OCI-LY1 (cell line): ENCODE results near the gene METTL25.

Experiments
- EZH2 ChIP-seq: fragments of 200-600 bp; sonication (generic), shearing (Covaris generic); IDR thresholded peaks from 2 replicates; pipeline ENCODE4 v1.8.0; 2017; ENCODE audit warnings: borderline replicate concordance, mixed run types, mild to moderate bottlenecking, antibody characterized with exemption, low read length, moderate library complexity, mixed read lengths
- TF ChIP-seq, protein P1 (sequence below): fragments of 200-600 bp; sonication (generic), shearing (Covaris generic); IDR thresholded peaks from 2 replicates; pipeline ENCODE4 v1.5.1; 2017; ENCODE audit warnings: mild to moderate bottlenecking, antibody characterized with exemption, low read length, moderate library complexity, mixed read lengths

DNA sequence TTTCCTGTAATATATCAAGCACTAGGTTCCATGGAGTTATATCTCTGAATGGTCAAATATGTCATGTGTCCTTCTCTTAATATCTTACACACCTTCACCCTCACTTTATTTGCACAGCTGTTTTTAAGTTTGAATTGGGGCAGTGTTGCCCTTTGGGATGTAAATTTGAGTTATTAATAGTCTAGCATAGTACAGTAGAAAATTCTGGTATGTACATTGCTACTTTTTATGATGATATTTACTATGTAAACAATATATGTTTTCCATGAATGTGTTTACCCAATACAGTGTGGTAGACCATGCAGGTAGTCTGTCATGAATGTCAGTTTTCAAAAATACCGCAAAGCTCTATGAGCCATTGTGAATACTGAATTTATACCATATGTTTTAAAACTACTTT is 50.5 kb downstream of the METTL25 start:
- TF ChIP-seq, protein P1, sequence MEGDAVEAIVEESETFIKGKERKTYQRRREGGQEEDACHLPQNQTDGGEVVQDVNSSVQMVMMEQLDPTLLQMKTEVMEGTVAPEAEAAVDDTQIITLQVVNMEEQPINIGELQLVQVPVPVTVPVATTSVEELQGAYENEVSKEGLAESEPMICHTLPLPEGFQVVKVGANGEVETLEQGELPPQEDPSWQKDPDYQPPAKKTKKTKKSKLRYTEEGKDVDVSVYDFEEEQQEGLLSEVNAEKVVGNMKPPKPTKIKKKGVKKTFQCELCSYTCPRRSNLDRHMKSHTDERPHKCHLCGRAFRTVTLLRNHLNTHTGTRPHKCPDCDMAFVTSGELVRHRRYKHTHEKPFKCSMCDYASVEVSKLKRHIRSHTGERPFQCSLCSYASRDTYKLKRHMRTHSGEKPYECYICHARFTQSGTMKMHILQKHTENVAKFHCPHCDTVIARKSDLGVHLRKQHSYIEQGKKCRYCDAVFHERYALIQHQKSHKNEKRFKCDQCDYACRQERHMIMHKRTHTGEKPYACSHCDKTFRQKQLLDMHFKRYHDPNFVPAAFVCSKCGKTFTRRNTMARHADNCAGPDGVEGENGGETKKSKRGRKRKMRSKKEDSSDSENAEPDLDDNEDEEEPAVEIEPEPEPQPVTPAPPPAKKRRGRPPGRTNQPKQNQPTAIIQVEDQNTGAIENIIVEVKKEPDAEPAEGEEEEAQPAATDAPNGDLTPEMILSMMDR = no peak
- no peak for TF ChIP-seq EZH2
